ENCODE measurements around the gene DTNA.

DNA sequence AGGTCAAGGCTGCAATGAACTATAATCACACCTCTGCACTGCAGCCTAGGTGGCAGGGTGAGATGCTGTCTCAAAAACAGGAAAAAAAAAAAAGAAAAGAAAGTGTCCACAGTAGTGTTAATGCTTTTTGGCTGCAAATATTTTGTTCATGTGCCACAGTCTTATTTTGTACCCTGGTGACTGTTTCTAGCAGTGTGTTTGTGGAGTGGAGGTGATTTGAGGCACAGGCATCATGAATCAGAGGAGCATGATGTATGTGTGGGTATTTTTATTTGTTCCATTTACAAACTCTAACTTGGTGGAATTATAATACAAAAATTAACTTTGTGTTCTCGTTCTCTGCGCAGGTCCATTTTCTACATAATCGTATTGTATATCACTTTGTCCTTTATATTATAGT is 30.6 kb downstream of the DTNA start:
- no peak for TF ChIP-seq ZNF274 (IDR thresholded peaks at IDR 0.05; ENCODE audit: low read depth, low read length)
- no peak for TF ChIP-seq YY1 (IDR thresholded peaks at IDR 0.05; ENCODE audit: insufficient read depth, insufficient read length)
